Central memory CD8-positive, alpha-beta T cell (primary cell): Measurements from ENCODE around the gene MED19.
A peak's percentile ranks its signal among the peaks of the same experiment; 100 is the strongest.

Experiments used
- ATAC-seq: fragments of 150-1000 bp; cut with Tn5 transposase; replicated peaks from 2 replicates; pipeline ENCODE4 v1.10.0; 2022; ENCODE audit warnings: mild to moderate bottlenecking, moderate FRiP score, moderate number of reproducible peaks; ENCODE audit not compliant: poor library complexity, severe bottlenecking; ENCODE audit errors: extremely low read depth
- DNase-seq, 2 donors: peaks; one replicate each; pipeline ENCODE4 v3.0.0; 2021; ENCODE audit warnings: low spot score in 2 of 2
- H3K27ac Mint-ChIP-seq: one replicate; pipeline ENCODE4 v1.8.0; 2022; ENCODE audit warnings: low read depth, mild to moderate bottlenecking, moderate library complexity, mixed read lengths
- H3K27me3 Mint-ChIP-seq: one replicate; pipeline ENCODE4 v1.8.0; 2022; ENCODE audit warnings: mixed read lengths
- H3K36me3 Mint-ChIP-seq: one replicate; pipeline ENCODE4 v1.8.0; 2022; ENCODE audit warnings: mild to moderate bottlenecking, moderate library complexity, mixed read lengths; ENCODE audit not compliant: insufficient read depth
- H3K4me1 Mint-ChIP-seq: one replicate; pipeline ENCODE4 v1.8.0; 2022; ENCODE audit warnings: mixed read lengths
- H3K4me3 Mint-ChIP-seq: one replicate; pipeline ENCODE4 v1.8.0; 2022; ENCODE audit warnings: mild to moderate bottlenecking, moderate library complexity, mixed read lengths
- H3K9me3 Mint-ChIP-seq: one replicate; pipeline ENCODE4 v1.8.0; 2022; ENCODE audit warnings: mixed read lengths

Gene MED19, protein sequence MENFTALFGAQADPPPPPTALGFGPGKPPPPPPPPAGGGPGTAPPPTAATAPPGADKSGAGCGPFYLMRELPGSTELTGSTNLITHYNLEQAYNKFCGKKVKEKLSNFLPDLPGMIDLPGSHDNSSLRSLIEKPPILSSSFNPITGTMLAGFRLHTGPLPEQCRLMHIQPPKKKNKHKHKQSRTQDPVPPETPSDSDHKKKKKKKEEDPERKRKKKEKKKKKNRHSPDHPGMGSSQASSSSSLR

DNA sequence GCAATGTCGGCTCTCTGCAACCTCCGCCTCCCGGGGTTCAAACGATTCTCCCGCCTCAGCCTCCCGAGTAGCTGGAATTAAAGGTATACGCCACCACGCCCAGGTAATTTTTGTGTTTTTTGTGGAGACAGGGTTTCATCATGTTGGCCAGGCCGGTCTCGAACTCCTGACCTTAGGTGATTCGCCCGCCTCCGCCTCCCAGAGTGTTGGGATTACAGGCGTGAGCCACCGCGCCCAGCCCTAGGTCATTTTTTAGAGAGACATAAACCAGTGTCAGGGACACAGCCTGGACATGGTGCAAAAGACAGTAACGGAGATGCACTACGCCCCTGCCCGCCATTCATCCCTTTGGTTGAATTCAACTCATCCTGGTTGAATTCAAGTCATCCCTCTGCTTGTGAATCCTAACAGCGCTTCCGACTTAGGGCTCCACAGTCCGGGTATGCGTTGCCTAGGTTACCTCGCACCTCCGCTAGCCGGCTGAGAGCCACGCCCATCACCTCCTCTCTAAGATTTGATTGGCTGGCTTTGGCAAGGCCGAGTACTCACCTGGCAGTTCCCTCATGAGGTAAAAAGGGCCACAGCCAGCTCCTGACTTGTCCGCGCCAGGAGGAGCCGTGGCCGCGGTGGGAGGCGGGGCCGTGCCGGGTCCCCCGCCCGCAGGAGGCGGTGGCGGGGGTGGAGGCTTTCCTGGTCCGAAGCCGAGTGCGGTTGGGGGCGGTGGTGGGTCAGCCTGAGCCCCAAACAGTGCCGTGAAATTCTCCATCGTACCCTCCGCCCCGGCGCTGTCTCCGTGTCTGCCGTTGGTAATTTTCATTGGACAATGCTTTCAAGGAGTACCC is at the start of gene MED19:
TSS of gene MED19 (minus strand) at position 802 of the 842 bp plus-strand sequence. CDS start at position 766, 36 bp downstream.
- H3K27me3 Mint-ChIP-seq: no peaks in the 10 kb centered on the region
- H3K27ac Mint-ChIP-seq: peak within 1 kb of the TSS; percentile 94
- ATAC-seq (peak; percentile 35), DNase-seq (peak; percentile 60 to 70)
- peak within 1 kb of the TSS; percentile 93 for H3K4me3 Mint-ChIP-seq
- no peaks in the 10 kb centered on the region for H3K9me3 Mint-ChIP-seq
- peaks cover 46% of the 10 kb centered on the region for H3K4me1 Mint-ChIP-seq
- peaks cover 19% of the 10 kb centered on the region for H3K36me3 Mint-ChIP-seq

DNA sequence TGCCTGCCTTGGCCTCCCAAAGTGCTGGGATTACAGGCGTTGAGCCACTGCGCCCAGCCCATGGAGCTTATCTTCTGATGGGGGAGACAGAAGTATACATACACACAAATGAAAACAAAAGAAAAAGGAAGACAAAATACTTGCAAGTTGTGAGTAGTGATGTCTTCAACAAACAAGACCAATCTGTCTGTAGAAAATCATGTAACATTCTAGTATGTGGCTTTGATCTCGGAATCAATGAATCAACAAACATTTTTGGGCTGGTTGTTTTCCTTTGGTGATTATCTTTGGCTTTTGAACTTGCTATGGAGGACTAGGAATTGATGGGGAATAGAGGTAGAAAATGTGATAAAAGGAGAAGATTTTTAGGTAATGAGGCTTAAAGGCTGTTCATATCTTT is 46.2 kb upstream of the MED19 start:
- no peaks in the 10 kb centered on the region for H3K27me3 Mint-ChIP-seq
- DNase-seq: no peak
- no peak overlapping the region for H3K4me3 Mint-ChIP-seq

DNA sequence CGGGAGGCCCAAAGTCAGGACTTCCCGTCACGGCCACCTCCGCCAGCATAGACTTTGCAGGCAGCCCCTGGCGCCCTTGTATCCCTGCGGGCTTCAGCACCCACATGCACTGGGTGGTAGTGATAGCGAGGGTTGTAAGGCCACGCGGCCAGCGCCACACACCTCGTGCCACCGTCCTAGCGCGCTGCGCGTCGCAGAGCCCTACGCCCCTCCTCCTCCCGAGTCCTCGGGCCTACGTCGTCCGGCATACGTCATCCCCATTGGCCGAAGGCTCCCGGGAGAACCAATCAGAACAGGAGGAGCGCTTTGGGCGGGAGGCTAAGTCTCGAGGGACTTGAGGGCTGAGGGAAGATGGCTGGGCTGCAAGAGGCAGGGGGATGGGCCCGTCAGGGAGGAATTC is 40.9 kb upstream of the MED19 start:
- Mint-ChIP-seq H3K4me1 (peaks cover 7% of the 10 kb centered on the region), H3K9me3 (no peaks in the 10 kb centered on the region), H3K27ac (no peak overlapping the region), H3K4me3 (no peak overlapping the region), H3K27me3 (no peaks in the 10 kb centered on the region), H3K36me3 (peaks cover 2% of the 10 kb centered on the region)
- DNase-seq (no peak), ATAC-seq (no peak)

More for the DNA sequence above, 46.2 kb upstream of the MED19 start:
- Mint-ChIP-seq H3K27ac (no peak overlapping the region), H3K36me3 (peaks cover 5% of the 10 kb centered on the region), H3K9me3 (no peaks in the 10 kb centered on the region), H3K4me1 (no peaks in the 10 kb centered on the region)
- ATAC-seq: no peak

DNA sequence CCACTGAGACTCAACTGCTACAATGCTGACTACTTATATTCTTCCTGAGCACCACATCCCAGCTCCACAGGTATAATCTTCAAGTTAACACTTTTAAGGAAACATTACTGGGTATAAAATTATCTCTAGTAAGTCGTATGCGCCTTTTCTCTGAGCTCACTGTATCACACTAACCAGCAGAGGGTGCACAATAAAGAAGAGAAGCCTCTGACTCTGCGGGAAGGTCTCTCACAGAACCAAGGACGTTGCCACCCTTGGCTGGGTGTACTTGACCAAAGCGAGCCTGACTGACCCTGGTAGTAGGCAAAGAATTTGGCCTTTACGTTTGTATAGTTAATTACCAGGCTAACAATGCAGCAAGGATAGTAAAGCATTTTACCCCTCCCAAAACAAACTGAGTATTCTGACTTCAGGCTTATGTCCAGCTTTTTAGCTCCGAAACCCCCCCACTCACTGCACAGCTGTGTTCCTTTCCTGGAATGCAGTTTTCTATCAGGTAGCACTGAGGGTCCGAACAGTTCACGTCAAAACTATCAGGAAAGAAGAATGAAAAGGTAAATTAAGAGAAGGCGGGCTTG is 39.8 kb upstream of the MED19 start, which contains the start of gene BTBD18:
TSS of gene BTBD18 (minus strand) at position 144 of the 578 bp plus-strand sequence. CDS start 631 bp downstream, outside the sequence.
- peaks cover 7% of the 10 kb centered on the region for H3K4me1 Mint-ChIP-seq
- ATAC-seq (no peak), DNase-seq (no peak)
- H3K4me3 Mint-ChIP-seq: no peak within 1 kb of the TSS
- peaks cover 2% of the 10 kb centered on the region for H3K36me3 Mint-ChIP-seq
- no peaks in the 10 kb centered on the region for H3K9me3 Mint-ChIP-seq
- H3K27ac Mint-ChIP-seq: no peak within 1 kb of the TSS
- no peaks in the 10 kb centered on the region for H3K27me3 Mint-ChIP-seq

DNA sequence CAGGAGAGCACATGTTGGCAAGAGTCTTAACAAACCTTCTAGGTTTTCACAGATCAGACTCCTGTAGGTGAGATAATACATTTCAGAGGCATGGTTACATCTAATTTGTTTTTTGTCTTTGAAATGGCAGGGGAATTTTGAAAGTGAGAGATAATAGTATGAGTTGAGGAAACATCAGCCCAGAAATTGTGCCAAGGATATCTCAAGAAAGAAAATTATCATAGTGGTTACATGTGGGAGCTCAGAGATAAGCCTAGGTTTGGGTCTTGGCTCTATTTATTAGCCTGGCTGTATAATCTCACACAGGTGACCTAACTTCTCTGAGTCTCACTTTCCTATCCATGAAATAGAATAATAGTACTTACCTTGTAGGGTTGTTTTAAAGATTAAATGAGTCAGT is 39.2 kb upstream of the MED19 start:
- no peak overlapping the region for H3K27ac Mint-ChIP-seq
- ATAC-seq (no peak), DNase-seq (no peak)
- H3K4me3 Mint-ChIP-seq: no peak overlapping the region
- H3K4me1 Mint-ChIP-seq: peaks cover 7% of the 10 kb centered on the region
- H3K9me3 Mint-ChIP-seq: no peaks in the 10 kb centered on the region
- peaks cover 5% of the 10 kb centered on the region for H3K36me3 Mint-ChIP-seq
- H3K27me3 Mint-ChIP-seq: no peaks in the 10 kb centered on the region

DNA sequence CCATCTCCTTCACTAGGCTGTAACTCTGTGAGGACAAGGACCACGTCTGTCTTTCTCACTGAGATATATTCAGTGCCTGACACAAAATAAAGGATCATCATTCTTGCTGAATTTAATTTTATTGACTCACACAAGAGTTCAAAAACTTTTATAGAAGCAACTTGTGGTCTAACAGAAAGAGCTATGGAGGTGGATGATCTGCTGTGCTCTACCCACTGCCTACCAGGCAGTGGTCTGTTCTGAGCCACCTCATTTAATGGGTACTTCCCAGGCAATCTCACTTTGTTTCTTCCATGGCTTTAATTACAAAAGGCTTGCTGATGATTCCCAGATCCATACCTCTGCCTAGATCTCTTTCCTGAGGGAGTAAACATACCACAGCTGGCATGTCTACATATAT is 34.9 kb upstream of the MED19 start:
- DNase-seq (no peak), ATAC-seq (no peak)
- peak overlapping the region; percentile 10 for H3K27ac Mint-ChIP-seq
- H3K27me3 Mint-ChIP-seq: no peaks in the 10 kb centered on the region
- H3K4me1 Mint-ChIP-seq: peaks cover 38% of the 10 kb centered on the region
- no peaks in the 10 kb centered on the region for H3K9me3 Mint-ChIP-seq
- H3K4me3 Mint-ChIP-seq: no peak overlapping the region
- peaks cover 18% of the 10 kb centered on the region for H3K36me3 Mint-ChIP-seq

DNA sequence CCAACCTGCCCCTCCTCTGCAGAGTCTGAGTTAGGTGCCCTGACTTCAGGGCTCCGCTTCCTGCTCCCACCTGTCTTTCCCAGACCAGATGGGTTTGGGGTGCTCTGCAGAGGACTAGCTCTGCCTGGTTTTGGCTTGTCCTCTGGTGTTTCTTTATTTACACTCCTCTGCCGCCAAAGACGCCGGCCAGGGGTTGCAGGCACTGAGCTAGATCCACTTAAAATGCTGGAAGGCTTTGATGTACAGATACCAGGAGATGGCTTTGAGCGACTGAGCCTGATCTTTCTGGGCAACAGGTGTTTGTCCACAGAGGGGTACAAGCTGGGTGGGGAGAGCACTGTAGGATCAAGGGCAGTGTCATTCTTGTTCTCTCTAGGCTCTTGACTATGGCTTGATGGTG is 33.2 kb upstream of the MED19 start:
- no peak overlapping the region for H3K4me3 Mint-ChIP-seq
- peaks cover 50% of the 10 kb centered on the region for H3K4me1 Mint-ChIP-seq
- H3K27me3 Mint-ChIP-seq: no peaks in the 10 kb centered on the region
- DNase-seq (no peak), ATAC-seq (no peak)
- H3K9me3 Mint-ChIP-seq: no peaks in the 10 kb centered on the region
- peak overlapping the region; percentile 32 for H3K27ac Mint-ChIP-seq
- H3K36me3 Mint-ChIP-seq: peaks cover 25% of the 10 kb centered on the region

DNA sequence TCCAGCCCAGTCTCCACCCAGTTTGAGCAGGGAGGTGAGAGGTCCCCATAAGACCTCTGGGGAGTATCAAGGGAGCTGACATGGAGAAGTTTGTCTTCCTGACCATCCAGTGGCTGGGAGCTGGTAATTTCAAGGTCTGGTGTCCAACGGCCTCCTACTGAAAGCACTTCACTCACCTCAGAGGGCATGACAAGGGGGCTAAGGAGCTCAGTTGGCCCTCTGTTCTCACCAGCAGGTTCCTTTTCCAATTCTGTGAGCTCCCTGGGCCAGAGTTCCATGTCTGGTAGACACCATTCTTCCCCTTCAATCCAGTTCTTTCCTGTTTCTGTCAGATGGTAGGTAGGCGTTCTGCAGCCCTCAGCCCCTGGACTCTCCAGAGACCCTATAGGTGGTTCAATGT is 32.3 kb upstream of the MED19 start:
- Mint-ChIP-seq H3K4me1 (peaks cover 50% of the 10 kb centered on the region), H3K27me3 (no peaks in the 10 kb centered on the region), H3K4me3 (no peak overlapping the region), H3K27ac (peak overlapping the region; percentile 65), H3K9me3 (no peaks in the 10 kb centered on the region), H3K36me3 (peaks cover 29% of the 10 kb centered on the region)
- DNase-seq (no peak), ATAC-seq (no peak)

DNA sequence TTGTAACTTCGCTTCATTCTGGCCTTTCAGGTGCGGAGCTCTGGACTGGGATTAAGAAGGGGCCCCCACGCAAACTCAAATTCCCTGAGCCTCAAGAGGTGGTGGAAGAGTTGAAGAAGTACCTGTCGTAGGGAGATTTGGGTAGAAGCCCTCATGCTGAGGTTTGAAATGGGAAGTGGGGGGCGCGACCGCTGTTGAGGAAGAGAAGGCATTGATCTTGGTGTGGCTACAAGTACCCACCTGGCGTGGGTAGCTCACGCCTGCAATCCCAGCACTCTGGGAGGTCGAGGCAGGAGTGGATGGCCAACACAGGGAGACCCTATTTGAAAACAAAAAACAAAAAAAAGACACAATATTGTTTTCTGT is 30.1 kb upstream of the MED19 start:
- Mint-ChIP-seq H3K27me3 (no peaks in the 10 kb centered on the region), H3K36me3 (peaks cover 37% of the 10 kb centered on the region), H3K4me1 (peaks cover 44% of the 10 kb centered on the region), H3K27ac (peak overlapping the region; percentile 98), H3K9me3 (no peaks in the 10 kb centered on the region), H3K4me3 (peak overlapping the region; percentile 96)
- ATAC-seq (no peak), DNase-seq (no peak)

DNA sequence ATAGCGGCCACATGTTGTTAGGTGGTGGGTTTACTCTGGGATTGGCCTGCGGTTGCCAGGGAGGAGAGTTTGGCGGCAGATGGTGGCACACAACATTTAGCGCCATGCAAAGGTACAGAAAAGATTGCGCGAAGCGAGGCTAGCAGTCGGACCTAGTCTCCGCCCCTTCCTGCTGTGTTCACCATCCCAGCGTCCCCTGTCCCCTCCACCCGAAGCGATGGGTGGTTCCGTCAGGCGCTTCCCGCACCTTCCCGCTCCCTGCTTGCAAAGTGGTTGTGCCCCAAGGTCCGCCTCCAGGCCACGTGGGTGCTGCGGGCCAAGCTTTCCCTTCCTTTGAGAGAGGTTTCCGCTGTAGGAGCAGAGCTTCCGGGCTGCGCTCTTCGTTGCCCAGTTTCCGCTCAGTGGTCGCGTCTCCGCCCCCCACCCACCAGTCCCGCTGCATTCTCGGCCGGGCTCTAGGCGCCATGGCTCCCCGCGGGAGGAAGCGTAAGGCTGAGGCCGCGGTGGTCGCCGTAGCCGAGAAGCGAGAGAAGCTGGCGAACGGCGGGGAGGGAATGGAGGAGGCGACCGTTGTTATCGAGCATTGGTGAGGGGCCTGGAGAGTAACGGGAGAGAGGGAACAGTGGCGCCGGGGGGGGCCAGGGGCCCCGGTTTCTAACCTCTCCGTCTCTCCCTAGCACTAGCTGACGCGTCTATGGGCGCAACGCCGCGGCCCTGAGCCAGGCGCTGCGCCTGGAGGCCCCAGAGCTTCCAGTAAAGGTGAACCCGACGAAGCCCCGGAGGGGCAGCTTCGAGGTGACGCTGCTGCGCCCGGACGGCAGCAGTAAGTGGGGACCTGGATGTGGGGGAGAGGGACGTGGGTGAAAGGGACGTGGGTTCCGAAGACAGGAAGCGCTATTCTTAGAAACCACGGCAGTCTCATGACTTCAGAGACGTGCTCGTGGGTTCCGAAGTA is 29.4 kb upstream of the MED19 start, which contains the start of gene SELENOH:
TSS of gene SELENOH (plus strand) at position 360 of the 955 bp plus-strand sequence. CDS start at position 465, 105 bp downstream.
- no peaks in the 10 kb centered on the region for H3K9me3 Mint-ChIP-seq
- H3K4me3 Mint-ChIP-seq: peak within 1 kb of the TSS; percentile 96
- H3K4me1 Mint-ChIP-seq: peaks cover 44% of the 10 kb centered on the region
- H3K27me3 Mint-ChIP-seq: no peaks in the 10 kb centered on the region
- DNase-seq: peak; percentile 85 to 90
- peaks cover 37% of the 10 kb centered on the region for H3K36me3 Mint-ChIP-seq
- H3K27ac Mint-ChIP-seq: peak within 1 kb of the TSS; percentile 98
- peak; percentile 87 for ATAC-seq

DNA sequence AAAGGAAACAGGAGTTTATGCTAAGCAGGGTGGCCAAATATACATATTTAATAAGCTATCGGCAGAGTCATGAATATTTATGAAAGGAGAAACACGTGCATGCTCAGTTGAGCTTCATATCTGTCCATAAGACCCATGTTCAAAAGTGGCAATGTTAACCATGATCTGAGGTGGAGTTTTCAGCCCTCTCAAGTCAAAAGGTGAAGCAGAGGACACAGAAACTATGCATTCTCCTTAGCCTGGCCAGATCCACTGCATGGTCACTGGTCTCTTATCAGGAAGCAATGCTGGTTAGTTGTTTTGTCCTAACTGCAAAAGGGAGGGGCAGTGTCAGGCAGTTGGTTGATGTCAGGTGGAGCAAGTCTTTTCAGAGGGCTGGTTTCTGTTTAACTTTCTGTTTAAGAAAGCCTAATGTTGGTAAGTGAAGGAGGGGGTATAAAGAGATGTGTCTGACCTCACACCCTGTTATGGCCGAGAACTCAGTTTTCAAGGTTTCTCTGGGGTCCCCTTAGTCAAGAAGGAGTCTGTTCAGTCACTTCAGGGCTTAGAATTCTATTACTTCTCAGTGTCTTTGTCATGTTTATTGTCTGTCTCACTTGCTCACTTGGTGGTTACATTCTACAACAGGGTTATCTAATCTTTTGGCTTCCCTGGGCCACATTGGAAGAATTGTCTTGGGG is 23.7 kb upstream of the MED19 start:
- peaks cover under 1% of the 10 kb centered on the region for H3K4me1 Mint-ChIP-seq
- H3K27me3 Mint-ChIP-seq: no peaks in the 10 kb centered on the region
- H3K4me3 Mint-ChIP-seq: no peak overlapping the region
- H3K27ac Mint-ChIP-seq: peak overlapping the region; percentile 41
- peaks cover 28% of the 10 kb centered on the region for H3K36me3 Mint-ChIP-seq
- DNase-seq: no peak
- H3K9me3 Mint-ChIP-seq: no peaks in the 10 kb centered on the region
- no peak for ATAC-seq
